Smooth muscle cell of the brain vasculature (primary cell): ENCODE data around the gene LTK.
A peak's percentile ranks its signal among the peaks of the same experiment; 100 is the strongest.
"Not testable (repeated sequence)": the region's sequence is repeated elsewhere in the genome, so short reads cannot be mapped to it uniquely, and the experiment has no call there.

Experiments used
- DNase-seq: peaks from one replicate; pipeline ENCODE4 v3.0.0-alpha.2; 2012; ENCODE audit warnings: low read depth, low spot score

The LTK gene

DNA sequence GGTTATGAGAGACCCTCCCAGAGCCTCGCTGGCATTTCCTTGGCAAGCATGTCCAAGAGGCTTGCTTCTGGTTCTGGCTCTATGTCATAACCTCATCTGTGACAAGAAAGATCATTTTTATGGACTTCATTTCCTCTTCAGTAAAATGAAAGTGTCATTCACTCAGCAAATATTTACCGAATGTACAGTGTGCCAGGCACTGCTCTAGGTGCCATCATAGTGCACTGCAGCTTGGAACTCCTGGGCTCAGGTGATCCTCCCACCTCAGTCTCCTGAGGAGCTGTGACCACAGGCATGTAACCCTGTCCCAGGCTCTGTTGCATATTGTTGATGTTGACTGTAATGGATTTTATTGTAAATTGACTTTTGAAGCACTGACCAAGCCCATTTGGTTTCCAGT, 38.7 kb downstream of the LTK start:
- DNase-seq, result no peak

- no peak for DNase-seq
Observed at GRCh38 chr15:41474436-41474835, 39.2 kb downstream of the LTK start.

DNA sequence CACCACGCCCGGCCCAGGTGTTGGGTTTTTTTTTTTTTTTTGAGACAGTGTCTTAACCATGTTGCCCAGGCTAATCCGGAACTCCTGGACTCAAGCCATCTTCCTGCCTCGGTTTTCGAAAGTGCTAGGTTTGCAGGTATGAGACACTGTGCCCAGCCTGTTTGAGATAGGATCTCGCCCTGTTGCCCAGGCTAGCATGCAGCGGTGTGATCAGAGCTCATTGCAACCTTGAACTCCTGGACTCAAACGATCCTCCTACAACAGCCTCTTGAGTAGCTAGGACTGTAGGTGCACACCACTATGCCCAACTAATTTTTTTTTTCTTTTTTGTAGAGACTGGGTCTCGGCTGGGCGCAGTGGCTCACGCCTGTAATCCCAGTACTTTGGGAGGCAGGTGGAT, 40.2 kb downstream of the LTK start:
- DNase-seq, result no peak

- DNase-seq, result not testable (repeated sequence)
Observed at GRCh38 chr15:41469644-41470043, 44.0 kb downstream of the LTK start.

DNA sequence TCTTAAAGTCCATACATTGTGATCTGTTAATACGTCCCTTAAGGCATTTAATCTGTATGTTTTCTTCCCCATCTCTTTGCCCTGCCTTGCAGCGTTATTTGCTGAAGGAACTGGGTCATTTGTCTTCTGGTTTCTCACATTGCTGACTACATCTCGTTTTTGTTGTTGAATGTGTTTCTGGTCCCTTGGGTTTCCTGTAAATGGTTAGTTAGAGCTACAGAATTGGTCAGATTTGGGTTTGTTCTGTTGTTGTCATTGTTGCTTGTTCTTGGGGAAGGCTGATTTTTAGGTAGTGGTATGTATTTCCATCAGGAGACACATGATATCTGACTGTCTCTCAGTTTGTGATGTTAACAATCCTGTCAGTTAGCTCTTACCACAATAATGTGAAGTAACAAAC, 46.9 kb downstream of the LTK start:
- no peak for DNase-seq

DNA sequence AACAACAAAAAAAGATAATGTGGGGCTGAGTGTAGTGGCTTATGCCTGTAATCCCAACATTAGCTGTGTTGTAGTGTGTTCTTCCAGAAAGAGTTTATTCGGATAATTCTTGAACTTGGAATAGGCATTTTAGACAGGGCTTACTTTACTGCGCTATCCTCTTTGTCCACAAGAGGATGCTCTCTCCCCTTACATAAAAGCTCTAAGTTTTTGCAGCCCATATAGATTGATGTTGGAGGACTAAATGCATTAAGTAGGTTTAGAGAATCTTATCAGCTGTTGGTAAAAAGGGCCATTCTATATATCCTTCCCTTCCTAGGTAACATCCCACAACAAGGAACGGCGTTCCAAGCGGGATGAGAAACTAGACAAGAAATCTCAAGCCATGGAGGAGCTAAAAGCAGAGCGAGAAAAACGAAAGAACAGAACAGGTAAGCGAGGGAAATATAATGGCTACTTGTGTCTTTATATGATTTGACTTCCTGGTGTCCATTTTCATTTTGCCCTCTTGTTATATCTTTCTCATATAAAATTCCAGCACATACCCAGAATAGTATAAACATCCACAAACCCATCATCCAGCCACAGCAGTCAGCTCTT, 47.7 kb downstream of the LTK start:
- peak; percentile 18 for DNase-seq

- no peak for DNase-seq
Observed at GRCh38 chr15:41464889-41465580, 48.6 kb downstream of the LTK start.

GRCh38 chr15:41462084-41462795, 51.4 kb downstream of the LTK start:
- no peak for DNase-seq
